NOMO-1 treated with dmso at 0.1 percent for 144 hours (cell line): ENCODE data around the gene TMPRSS13.
"Not testable (repeated sequence)": the region's sequence is repeated elsewhere in the genome, so short reads cannot be mapped to it uniquely, and the experiment has no call there.

Experiments
- DNase-seq: peaks from one replicate; lab custom pipeline; 2025; ENCODE audit not compliant: unreplicated experiment; lab: John Stamatoyannopoulos, UW

The TMPRSS13 gene

DNA sequence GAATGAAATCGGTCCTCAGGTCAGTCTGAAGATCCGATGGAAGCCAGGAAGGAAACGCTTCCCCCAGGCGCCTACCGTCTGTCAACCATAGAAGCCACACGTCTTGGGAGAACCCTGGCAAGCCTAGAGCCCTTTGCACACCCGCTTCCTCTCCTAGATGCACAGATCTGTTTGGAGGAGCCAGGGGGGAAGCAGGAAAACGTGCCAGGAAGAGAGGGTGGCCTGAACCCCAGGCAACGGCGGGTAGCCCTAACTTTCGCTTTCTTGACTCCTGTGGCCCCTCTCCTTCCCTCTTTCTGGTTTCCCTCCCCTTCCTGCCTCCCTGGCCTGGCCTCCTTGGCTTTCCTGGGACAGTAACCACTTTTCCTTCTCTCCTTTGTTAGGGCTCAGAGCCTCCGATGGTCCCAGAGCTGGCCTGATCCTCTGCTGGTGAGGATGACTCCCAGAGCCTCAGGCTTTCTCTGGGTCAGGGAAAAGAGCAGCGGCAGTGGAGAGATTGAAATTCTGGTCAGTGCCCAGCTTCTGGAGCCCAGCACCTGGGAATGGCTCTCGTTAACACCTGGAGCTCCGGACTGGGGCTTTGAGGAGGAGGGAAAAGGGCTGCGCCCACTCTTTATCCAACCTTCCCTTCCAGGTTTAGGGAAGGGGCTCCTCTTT, 54.8 kb downstream of the TMPRSS13 start:
- no peak for DNase-seq

DNA sequence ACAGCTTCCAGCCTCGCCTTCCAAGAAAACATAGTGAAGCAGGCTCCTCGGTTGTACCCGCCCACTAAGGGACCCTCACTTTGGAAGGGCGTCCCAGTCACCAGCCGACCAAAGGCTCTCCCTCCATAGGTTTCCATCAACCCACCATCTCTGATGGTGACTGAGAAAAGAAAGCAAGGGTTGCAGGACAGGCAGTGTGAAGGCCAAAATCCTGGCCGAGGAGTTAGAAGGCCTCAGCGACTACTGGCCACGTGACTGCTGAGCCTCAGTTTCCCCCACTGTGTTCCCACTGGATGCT, 55.4 kb downstream of the TMPRSS13 start:
- no peak for DNase-seq

DNA sequence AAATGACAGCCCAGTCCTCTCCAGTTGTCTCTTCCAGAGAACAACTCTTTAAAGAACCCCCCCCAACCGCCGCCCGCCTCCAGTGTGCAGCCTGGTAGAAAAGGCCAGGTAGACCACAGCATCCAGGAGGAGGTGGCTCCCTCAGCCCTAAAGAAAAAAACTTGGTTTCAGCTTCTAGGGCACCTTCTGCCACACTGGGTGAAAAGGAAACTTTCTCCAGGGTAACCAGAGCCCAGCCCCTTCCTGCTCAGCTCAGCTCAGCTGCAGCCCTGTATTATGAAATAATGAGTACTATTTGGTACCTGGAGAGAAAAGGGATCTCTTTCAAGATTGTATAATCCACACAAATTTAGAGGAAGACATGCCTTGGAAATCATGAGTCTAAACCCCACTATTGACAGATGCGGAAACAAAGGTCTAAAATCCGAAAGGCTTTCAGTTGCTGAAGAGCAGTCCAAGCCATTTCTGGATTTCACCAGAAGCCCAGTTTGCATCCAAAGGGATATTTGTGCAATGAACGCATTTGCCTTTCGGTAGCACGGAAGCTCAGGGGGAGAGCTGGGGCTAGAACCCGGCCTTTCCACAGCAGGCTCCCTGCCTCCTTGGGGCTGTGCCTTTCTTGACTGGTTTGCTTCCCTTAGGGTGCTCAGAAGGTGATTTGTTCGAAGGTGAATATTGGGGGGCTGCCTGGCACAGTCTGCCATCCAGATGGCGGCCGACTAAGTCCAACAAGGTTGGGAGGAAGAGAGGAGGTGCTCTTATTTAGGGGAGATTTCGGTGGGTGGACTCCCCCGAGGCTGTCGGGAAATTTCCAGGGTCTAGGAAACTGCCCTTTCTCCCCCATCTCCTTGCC, 56.0 kb downstream of the TMPRSS13 start:
- DNase-seq, result no peak

DNA sequence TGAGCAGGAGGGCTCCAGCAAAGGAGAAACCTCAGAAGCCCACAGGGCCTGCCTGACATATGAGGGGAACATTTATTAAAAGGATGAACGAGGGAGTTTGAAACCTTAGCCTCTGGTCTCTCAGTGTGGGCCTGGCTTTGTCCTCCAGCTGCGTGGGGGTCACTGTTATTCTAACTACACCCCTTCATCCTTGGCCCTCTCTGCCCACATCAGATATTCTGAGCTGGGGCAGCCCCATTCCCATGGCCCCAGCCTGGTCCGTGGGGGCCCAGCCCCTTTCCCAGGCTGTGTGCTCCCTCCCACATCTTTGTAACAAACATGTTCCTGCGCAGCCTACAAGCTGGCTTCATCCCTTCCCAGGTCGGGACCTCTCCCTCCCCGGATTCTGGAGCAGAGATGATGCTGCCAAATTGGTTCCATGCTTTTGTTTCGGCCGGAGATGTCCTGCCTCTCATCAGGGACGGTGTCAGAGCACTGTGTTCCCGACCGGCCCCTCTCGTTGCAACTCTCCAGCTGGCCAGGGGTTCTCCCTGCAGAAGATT, 56.7 kb downstream of the TMPRSS13 start:
- DNase-seq, result no peak

DNA sequence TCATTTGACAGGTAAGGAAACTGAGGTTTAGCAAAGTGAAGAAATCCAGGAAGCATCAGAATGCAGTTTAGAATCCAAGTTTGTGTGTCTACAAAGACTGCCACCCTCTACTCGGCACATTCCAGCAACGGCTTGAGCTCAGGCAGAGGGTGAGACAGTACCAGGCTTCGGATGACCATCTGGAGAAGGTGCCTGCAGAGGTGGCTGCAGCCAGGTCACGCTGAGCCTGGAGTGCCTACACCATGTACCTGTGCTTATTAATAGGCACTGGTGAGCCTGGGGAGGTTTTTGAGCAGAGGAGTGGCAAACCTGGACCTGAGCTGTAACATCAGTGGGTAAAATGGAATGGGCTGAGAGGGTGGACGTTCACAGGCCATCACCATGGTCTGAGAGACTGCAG, 57.4 kb downstream of the TMPRSS13 start:
- no peak for DNase-seq

DNA sequence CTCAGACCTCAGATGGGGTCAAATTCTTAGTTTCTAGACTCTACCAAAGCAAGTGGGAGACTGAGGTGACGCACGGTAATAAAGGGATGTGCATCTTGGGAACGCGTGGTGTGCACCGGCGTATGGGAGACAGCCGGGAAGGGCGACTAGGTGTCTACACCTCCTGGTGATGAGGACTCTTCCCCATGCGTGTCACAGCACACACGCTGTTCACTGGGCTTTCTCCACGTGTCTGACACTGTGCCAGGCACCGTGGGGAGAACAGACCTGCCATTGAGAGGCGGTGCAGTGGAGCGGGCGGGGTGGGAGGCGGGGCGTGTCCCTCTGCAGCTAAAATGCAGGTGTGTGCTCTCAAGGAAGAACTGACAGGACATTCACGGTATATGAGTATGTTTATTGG, 58.0 kb downstream of the TMPRSS13 start:
- no peak for DNase-seq

DNA sequence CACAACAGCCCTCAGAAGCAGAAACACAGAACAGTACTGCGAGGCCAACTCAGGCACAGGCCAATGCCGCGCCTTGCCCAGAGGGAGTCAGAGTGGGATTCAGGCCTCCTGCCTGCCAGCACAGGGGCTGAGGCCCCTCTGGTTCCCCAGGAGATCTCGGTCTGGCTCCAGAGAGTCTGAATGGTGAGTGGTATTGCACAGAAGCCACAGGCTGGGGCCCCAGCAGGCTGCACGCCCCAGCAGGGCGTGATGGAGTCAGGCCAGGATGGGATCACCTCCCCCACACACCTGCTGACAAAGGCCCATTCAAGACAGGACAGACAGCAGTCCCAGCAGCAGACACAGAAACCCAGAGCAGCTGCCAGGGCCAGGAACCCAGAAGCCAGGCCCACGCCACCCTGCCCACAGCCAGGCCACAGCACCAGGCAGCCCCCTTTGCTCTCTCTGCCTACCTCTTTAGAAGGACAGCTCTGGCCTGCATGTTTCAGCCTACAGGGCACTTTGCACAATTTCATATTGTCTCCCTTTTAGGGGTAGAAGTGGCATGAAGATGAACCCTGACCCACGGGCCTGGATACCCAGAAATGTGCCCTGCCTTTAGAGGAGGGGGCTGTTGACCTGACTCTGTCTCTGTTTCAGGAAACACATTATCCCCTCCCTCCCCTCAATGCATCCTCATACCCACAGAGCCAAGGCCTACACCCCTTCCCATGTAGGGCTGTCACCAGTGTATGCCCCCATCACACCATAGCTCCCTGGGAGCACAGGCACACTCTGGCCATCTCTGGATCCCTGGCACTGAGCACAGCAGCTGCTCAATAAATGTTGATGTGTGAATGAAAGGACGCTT, 58.9 kb downstream of the TMPRSS13 start:
- no peak for DNase-seq

DNA sequence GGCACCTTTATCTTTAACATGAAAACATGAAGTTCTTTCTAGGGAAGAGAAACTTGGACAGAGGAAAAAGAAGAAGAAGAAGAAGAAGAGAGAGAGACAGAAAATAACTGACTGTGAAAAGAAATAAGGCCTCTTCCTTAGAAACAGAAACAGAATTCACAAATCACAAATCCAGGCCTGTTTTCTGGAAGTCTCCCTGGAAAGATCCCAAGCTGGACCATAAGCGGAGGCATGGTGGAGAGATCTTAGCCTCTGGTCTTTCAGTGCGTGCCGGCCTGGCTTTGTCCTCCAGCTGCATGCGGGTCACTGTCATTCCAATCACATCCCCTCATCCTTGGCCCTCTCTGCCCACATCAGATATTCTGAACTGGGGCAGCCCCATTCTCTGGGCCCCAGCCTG, 59.6 kb downstream of the TMPRSS13 start:
- no peak for DNase-seq

DNA sequence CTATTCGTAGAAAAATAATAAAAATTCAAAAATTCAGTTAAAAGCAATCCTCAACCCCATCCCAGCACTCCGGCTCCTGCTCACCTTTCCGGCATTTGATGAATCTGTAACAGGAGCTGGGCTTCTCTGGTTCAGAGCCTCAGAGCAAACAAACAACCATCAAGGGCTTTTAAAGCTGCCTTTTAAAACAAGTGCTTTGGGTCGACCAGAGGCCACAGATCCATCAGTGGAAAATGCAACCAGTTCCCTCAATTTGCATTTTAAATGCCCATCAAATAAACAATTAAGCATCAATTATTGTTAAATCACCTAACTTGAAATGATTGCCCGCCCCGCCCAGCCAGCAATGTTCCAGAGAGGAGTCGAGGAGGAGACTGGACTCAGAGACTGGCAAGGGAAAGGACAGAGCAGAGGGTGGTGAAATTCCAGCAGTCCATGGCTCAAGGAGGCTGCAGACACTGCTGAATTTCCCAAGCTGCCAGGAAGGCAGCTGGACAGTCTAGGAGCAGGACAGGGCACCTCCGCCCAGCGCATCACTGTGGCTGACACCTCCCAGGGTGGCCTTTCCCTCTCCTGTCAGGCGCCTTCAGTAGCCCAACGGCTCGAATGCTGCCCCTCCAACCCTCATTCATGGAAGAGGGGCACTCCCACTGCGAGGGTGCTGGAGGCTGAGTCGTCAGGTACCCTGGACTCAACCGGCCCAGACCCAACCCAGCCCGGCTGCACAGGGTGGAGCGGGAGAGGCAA, 60.2 kb downstream of the TMPRSS13 start:
- DNase-seq, result no peak

DNA sequence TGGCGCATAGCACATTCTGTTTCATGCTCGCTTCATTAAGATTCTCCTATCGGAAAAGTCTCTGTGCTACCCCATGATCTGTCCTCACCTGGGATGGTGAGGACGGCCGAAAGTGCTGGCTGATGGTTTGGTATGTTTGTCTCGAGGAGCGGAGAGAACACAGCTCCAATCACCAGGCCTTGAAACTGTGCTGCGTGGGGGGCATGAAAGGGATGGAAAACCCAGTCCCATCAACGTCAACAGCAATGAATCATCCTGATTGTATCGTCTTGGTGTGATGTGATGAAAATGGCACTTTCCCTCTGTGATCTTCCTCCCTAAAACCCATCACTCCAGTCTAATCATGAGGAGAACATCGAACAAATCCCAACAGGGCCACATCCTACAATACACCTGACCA, 61.1 kb downstream of the TMPRSS13 start:
- no peak for DNase-seq

DNA sequence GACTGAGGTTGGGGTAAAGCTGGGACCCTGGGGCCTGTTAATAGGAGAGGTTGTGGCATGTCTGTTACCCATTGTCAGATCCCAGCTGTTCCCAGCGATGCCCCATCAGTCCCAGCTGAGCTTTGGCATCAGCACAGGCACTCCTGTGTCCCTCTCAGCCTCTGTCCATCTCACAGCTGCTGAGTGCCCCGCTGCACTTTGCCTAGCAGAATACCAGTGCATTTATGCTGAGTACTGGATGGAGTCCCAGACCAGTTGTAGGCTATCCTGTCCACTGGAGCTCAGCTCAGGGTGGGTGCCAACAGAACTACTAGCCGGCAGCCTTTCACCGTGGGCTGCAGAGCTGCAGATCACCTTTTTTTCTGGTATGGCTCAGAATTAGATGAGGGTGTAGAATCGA, 62.7 kb downstream of the TMPRSS13 start:
- DNase-seq, result no peak

DNA sequence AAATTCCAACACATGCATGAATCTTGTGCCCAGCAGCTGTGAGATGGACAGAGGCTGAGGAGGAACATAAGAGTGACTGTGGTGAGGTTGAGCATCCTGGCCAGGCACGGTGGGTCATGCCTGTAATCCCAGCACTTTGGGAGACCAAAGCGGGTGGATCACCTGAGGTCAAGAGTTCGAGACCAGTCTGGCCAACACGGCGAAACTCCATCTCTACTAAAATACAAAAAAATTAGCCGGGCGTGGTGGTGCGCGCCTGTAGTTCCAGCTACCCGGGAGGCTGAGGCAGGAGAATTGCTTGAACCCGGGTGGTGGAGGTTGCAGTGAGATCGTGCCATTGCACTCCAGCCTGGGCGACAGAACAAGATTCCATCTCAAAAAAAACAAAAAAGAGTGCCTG, 63.7 kb downstream of the TMPRSS13 start:
- not testable (repeated sequence) for DNase-seq

DNA sequence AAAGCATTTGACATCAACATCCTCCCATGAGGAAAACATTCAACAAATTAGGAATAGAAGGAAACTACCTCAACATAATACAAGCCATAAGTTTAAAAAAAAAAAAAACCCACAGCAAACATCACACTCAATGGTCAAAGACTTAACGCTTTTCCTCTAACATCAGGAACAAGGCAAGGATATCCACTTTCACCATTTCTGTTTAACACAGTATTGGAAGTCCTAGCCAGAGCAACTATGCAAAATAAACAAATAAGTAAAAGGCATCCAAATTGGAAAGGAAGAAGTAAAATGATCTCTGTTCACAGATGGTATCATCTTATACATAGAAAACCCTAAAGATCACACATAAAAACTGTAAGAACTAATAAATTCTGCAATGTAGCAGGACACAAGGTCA, 65.8 kb downstream of the TMPRSS13 start:
- no peak for DNase-seq

DNA sequence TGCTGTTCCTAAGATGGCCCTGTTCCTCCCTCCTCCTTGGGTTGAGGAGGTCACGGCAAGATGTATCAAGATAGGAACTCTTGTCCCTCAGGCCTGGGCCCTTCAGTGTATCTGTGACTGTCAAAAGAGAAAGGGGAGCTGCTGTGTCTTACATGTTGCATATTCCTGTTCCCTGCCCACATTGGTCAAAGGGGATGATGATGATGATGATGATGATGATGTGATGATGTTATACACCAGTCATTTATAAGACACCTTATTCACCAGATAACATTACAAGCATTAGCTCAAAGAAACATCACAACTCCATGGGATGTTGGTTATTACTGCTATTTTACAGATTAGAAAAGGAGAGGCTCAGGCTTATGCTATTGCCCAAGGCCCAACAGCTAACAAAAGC, 66.4 kb downstream of the TMPRSS13 start:
- no peak for DNase-seq

DNA sequence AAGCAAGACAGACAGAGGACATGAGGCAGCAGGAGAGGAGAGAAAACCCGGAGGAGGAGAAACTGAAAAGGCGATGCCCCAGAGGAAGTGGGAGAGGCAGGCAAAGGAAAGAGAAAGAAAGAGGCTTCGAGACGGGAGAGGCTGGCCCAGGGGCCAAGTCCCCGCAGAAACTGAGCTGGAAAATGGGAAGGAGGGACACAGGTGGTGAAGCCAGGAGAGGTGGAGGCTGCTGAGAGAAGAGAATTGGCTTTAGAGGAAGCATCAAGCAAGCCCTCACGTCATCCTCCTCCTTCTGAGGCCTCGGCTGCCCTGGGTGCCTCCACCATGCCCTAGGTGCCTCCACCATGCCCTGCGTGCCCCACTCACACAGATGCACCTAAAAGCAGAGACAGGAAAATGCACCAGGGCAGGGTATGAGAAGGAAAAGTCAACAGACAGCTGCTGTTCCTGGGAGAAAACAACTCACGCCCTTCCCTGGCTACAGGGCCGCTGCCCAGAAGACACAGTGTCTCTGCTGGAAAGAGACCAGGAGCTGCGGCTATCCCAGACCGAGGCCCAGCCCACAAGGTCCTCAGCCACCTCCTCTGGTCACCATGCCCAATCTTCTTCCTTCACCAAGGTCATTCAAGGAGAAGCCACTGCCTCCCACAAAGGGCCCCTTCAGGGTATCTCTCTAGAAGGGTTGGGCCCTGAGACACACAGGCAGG, 67.0 kb downstream of the TMPRSS13 start:
- DNase-seq, result no peak

DNA sequence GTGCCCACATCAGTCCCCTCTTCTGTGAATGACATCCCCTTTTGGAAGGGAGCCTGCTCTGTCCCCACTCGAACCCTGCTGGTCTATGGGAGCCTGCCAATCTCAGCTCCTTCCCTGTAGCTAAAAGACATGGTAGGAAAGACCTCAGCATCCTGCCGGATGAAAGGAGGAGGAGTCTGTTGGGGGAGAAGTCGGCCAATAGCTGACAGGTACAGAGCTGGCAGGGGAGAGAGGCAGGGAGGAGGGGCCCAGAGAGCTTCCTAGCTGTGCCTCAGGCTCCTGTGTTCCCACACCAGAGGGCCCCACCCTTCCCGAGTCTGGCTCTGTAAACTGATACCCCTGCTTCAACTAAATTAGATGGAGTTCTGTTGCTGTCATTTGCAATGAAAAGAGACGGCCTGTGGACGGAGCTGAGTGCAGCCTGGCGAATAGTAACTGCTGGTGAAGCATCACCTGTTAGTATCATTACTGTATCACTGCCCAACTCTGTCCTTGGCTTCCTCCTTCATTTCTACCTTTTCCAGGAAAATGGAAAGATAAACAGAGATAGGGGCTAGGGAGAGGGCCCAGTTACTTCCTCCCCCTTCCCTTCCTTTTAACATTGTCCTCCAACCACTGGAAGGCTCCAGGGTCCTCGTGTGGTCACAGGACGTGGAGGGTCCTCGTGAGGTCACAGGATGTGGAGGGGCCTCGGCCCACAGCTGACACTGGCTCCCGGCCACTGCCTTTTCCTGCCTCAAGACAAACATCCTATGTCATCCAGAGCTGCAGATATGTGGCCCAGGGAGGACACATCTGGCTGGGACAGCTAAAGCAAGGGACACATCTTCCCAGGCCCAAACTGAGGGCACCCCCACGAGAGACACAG, 67.8 kb downstream of the TMPRSS13 start:
- DNase-seq, result no peak

DNA sequence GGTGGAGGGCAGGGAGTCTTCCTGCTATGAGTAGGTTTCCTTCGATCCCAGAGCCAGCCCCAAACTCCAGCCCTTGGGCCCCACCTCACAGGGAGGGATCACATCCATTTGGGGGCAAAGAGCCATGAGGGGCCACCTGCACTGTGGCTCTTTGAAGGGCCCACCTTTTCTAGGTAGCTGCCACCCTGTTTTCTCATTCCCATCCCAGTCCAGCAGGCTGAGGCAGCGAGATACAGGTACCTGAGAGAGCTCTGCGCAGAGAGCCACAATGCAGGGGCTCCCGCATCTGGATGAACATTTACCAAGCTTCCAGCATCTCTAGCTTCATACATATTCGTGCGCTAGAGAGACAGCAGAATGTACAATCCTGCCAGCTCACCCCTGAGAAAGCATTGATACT, 69.1 kb downstream of the TMPRSS13 start:
- DNase-seq, result no peak

DNA sequence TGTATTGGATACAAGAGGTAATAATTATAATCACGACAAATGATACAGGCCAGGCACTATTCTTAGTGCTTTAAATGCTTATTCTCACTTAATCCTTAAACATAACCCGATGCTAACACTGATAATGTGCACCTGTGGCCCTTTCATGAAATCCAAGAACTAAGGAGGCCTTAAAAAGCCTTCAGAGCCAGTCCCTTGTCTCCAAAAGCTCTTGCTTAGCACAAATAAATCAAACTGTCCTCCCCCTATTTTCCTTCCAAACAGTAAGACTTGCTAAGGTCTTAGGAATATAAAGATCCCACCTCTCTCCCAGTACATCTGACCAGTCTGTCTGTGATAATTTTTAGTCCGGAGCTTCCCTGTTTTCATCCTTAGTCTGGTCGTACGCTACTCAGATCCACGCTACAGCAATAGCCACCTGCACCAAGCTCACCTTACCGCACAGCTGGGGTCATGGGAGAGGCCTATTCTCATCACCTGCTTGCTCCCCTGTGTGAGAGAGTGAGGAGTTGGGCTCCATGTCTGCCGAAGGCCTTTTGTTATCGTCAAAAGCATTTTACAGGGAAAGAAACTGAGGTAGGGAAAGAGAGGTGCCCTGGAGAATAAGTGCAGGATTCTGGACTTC, 69.6 kb downstream of the TMPRSS13 start:
- DNase-seq, result no peak

DNA sequence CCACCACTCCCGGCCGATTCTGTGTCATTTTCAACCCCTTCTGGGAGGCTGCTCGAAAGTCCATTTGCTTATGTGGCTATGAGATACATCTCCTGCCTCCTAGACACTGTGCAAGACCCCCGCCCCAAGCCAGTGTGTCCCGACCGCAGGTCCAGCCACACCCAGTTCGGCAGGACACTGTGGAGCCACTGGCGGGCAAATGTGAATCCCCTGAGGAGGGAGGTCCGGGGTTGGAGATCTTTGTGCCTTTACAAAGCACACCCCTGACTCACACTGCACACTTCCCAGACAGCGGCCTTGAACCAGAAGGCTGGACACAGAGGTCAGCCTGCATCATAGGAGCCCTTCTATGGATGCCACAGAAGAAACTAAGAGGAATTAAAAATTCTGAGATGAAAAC, 70.1 kb downstream of the TMPRSS13 start:
- DNase-seq, result no peak
